Measurements from ENCODE around the gene TMEM212.

DNA sequence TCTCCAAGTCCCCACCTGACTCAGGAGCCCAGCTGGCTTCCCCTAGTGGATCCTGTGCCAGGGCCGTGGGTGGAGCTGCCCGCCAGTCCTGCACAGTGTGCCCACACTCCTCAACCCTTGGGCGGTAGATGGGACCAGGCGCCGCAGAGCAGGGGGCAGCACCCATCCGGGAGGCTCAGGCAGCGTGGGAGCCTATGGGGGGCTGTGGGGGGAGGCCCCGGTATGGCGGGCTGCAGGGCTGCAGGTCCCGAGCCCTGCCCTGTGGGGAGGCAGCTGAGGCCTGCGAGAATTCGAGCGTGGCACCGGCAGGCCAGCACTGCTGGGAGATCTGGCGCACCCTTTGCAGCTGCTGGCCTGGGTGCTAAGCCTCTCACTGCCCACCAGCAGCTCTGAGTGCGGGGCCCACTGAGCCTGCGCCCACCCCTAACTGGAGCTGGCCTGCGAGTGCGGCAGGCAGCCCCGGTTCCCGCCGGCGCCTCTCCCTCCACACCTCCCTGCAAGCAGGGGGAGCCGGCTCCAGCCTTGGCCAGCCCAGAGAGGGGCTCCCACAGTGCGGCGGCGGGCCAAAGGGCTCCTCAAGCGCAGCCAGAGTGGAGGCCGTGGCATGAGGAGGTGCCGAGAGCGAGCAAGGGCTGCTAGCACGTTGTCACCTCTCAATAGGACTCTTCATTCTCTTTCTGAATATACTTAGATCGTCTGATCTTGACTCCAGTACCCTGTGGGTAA is 64.0 kb downstream of the TMEM212 start:
- no peak for TF ChIP-seq MBD2 (IDR thresholded peaks at IDR 0.05; ENCODE audit: borderline replicate concordance, low read depth)
- TF ChIP-seq CREB1 (IDR thresholded peaks at IDR 0.05): no peak
- TF ChIP-seq CREB1 (CRISPR knock-in tag; IDR thresholded peaks at IDR 0.05): no peak
- TF ChIP-seq ILF3 (IDR thresholded peaks at IDR 0.05; ENCODE audit: borderline replicate concordance): no peak
- TF ChIP-seq CTCF (IDR thresholded peaks at IDR 0.05 in 2 of 3, conservative IDR thresholded peaks at IDR 0.05 in 1 of 3; ENCODE audit: insufficient read depth in 2 of 3, low read depth in 1 of 3, low read length in 3 of 3): no peak
- TF ChIP-seq TCFL5 (CRISPR knock-in tag; conservative IDR thresholded peaks at IDR 0.05): no peak
- no peak for TF ChIP-seq JUN (IDR thresholded peaks at IDR 0.05; ENCODE audit: borderline replicate concordance, low read depth, low read length)
- TF ChIP-seq JUN (CRISPR knock-in tag; IDR thresholded peaks at IDR 0.05; ENCODE audit: borderline replicate concordance): no peak
- TF ChIP-seq ZNF609 (CRISPR knock-in tag; IDR thresholded peaks at IDR 0.05; ENCODE audit: borderline replicate concordance): no peak
- no peak for TF ChIP-seq POLR2AphosphoS5 (IDR thresholded peaks at IDR 0.05; ENCODE audit: control insufficient read depth, insufficient read depth, low read depth, low read length)
- no peak for TF ChIP-seq SRF (CRISPR knock-in tag; IDR thresholded peaks at IDR 0.05)
- no peak for TF ChIP-seq POLR2A (conservative IDR thresholded peaks at IDR 0.05)
- TF ChIP-seq HDAC1 (IDR thresholded peaks at IDR 0.05): no peak
- TF ChIP-seq, protein P1, sequence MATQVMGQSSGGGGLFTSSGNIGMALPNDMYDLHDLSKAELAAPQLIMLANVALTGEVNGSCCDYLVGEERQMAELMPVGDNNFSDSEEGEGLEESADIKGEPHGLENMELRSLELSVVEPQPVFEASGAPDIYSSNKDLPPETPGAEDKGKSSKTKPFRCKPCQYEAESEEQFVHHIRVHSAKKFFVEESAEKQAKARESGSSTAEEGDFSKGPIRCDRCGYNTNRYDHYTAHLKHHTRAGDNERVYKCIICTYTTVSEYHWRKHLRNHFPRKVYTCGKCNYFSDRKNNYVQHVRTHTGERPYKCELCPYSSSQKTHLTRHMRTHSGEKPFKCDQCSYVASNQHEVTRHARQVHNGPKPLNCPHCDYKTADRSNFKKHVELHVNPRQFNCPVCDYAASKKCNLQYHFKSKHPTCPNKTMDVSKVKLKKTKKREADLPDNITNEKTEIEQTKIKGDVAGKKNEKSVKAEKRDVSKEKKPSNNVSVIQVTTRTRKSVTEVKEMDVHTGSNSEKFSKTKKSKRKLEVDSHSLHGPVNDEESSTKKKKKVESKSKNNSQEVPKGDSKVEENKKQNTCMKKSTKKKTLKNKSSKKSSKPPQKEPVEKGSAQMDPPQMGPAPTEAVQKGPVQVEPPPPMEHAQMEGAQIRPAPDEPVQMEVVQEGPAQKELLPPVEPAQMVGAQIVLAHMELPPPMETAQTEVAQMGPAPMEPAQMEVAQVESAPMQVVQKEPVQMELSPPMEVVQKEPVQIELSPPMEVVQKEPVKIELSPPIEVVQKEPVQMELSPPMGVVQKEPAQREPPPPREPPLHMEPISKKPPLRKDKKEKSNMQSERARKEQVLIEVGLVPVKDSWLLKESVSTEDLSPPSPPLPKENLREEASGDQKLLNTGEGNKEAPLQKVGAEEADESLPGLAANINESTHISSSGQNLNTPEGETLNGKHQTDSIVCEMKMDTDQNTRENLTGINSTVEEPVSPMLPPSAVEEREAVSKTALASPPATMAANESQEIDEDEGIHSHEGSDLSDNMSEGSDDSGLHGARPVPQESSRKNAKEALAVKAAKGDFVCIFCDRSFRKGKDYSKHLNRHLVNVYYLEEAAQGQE (IDR thresholded peaks at IDR 0.05; ENCODE audit: borderline replicate concordance): no peak
- TF ChIP-seq, protein P1 (CRISPR knock-in tag; IDR thresholded peaks at IDR 0.05; ENCODE audit: low read depth): no peak
- TF ChIP-seq SETDB1 (IDR thresholded peaks at IDR 0.05; ENCODE audit: low read length): no peak
